Measurements from ENCODE around the gene HMGA1. TPM values are rescaled to one million over a fixed set of nuclear protein-coding genes. Genes with fewer than 3 reads are reported as not detected.

HMGA1 gene
- total and polyA plus RNA-seq, 2 of the 13 experiments (the other 11 are each of a cell fraction or from before 2014, with no cell fraction given): 117 to 145 TPM

GRCh38 chr6:34238585-34239499 is 2.2 kb downstream of the HMGA1 start (continued):
- TF ChIP-seq ZBTB4 (CRISPR knock-in tag; IDR thresholded peaks at IDR 0.05; ENCODE audit: borderline replicate concordance) (no peak), ZNF224 (CRISPR knock-in tag; IDR thresholded peaks at IDR 0.05) (0 out of 2 replicates have a peak, but pooled peaks have one; percentile 10), ZNF552 (CRISPR knock-in tag; IDR thresholded peaks at IDR 0.05; ENCODE audit: borderline replicate concordance) (no peak), ZNF605 (CRISPR knock-in tag; IDR thresholded peaks at IDR 0.05) (0 out of 2 replicates have a peak, but pooled peaks have one; percentile 8), ZNF879 (CRISPR knock-in tag; IDR thresholded peaks at IDR 0.05) (no peak), ZNF142 (CRISPR knock-in tag; IDR thresholded peaks at IDR 0.05) (no peak), AKAP8 (CRISPR knock-in tag; IDR thresholded peaks at IDR 0.05) (0 out of 2 replicates have a peak, but pooled peaks have one; percentile 45), ARNTL (CRISPR knock-in tag; IDR thresholded peaks at IDR 0.05) (no peak), GLI4 (CRISPR knock-in tag; IDR thresholded peaks at IDR 0.05; ENCODE audit: borderline replicate concordance) (no peak), HCFC1 (IDR thresholded peaks at IDR 0.05; ENCODE audit: low read depth, low read length) (no peak), HMG20B (CRISPR knock-in tag; conservative IDR thresholded peaks at IDR 0.05) (0 out of 2 replicates have a peak, but pooled peaks have one; percentile 16), FOSL2 (CRISPR knock-in tag; IDR thresholded peaks at IDR 0.05) (peak; percentile 35; the same call in 1 of the 2 replicates), ZBTB33 (CRISPR knock-in tag; IDR thresholded peaks at IDR 0.05) (no peak), ZNF850 (CRISPR knock-in tag; conservative IDR thresholded peaks at IDR 0.05) (no peak), POLR2A (IDR thresholded peaks at IDR 0.05; ENCODE audit: insufficient read depth in 1 of 2, low read depth in 2 of 2, low read length in 2 of 2) (0 out of 4 replicates have a peak, but pooled peaks of 1 of the 2 experiments have one; percentile 7)

Data from HepG2 (cell line).